Calu3 (cell line): Measurements from ENCODE around the gene CFAP20. TPM values are rescaled to one million over a fixed set of nuclear protein-coding genes. Genes with fewer than 3 reads are reported as not detected.

ENCODE experiments used
- BruUV-seq: library from RNA; stranded (reverse); fragments of 400-500 nt; replicated peaks from 2 replicates; lab custom pipeline; 2021; lab: Mats Ljungman, UMichigan
- CTCF ChIA-PET: fragments of 300-600 bp; sonication (Branson Sonifier 250); formaldehyde crosslinking; loops from one replicate; lab custom pipeline; 2022; ENCODE audit warnings: antibody characterized with exemption; lab: Charles Lee
- DNase-seq: peaks from one replicate; pipeline ENCODE4 v3.0.0; 2022
- H3K27ac Mint-ChIP-seq: one replicate; pipeline ENCODE4 v1.8.0; 2022; ENCODE audit warnings: mixed read lengths; ENCODE audit not compliant: unreplicated experiment
- H3K27me3 Mint-ChIP-seq: one replicate; pipeline ENCODE4 v1.8.0; 2022; ENCODE audit warnings: mixed read lengths; ENCODE audit not compliant: unreplicated experiment
- H3K36me3 Mint-ChIP-seq: one replicate; pipeline ENCODE4 v1.8.0; 2022; ENCODE audit warnings: mild to moderate bottlenecking, moderate library complexity, mixed read lengths; ENCODE audit not compliant: insufficient read depth, unreplicated experiment
- H3K4me1 Mint-ChIP-seq: one replicate; pipeline ENCODE4 v1.8.0; 2022; ENCODE audit warnings: mild to moderate bottlenecking, low read depth, mixed read lengths; ENCODE audit not compliant: unreplicated experiment
- H3K4me3 Mint-ChIP-seq: one replicate; pipeline ENCODE4 v1.8.0; 2022; ENCODE audit warnings: mild to moderate bottlenecking, low read depth, moderate library complexity, mixed read lengths; ENCODE audit not compliant: unreplicated experiment
- H3K9me3 Mint-ChIP-seq: one replicate; pipeline ENCODE4 v1.8.0; 2022; ENCODE audit warnings: low read depth, mixed read lengths; ENCODE audit not compliant: unreplicated experiment
- CTCF ChIP-seq: fragments of 200-600 bp; IDR thresholded peaks from one replicate; pipeline ENCODE4 v1.8.0; 2022; ENCODE audit warnings: antibody characterized with exemption; ENCODE audit not compliant: unreplicated experiment
- intact Hi-C: fragments of 100-400 bp; cut with micrococcal nuclease; formaldehyde crosslinking; loops from one replicate; pipeline ENCODE4 v1.10.0; 2022; ENCODE audit not compliant: unreplicated experiment
- total RNA-seq: library from RNA; stranded (reverse); gene quantifications from 2 replicates; pipeline ENCODE4 v1.2.3, GENCODE V29; 2022

Gene CFAP20
- total RNA-seq, 1 experiment from 2014 or later, result 63.8 TPM

GRCh38 chr16:58128711-58129096, 477 bp downstream of the CFAP20 start:
- H3K4me1 Mint-ChIP-seq, result peaks cover 40% of the 10 kb centered on the region
- H3K4me3 Mint-ChIP-seq, result peak overlapping the region; percentile 68
- CTCF ChIA-PET, result interaction anchor here (0.7 to 1.7 kb wide), 10 partner anchors 12 to 532 kb away, joined by 3 to 13 read pairs (median 3); no protein-coding TSS in a partner anchor
- TF ChIP-seq CTCF, result no peak
- intact Hi-C loops, result loop anchor here (5.0 to 10.0 kb wide), 3 partner anchors 236 to 394 kb away; partner anchors contain the start of gene KATNB1
- DNase-seq, result peak; percentile 28
- no TSS peak for BruUV-seq
- peaks cover 34% of the 10 kb centered on the region for H3K36me3 Mint-ChIP-seq
- H3K9me3 Mint-ChIP-seq, result no peaks in the 10 kb centered on the region
- peak overlapping the region; percentile 63 for H3K27ac Mint-ChIP-seq
- H3K27me3 Mint-ChIP-seq, result no peaks in the 10 kb centered on the region

GRCh38 chr16:58128181-58128631, 975 bp downstream of the CFAP20 start:
- intact Hi-C loops, result loop anchor here (5.0 to 10.0 kb wide), 3 partner anchors 236 to 393 kb away; partner anchors contain the start of gene KATNB1
- peaks cover 35% of the 10 kb centered on the region for H3K36me3 Mint-ChIP-seq
- DNase-seq, result no peak
- no TSS peak for BruUV-seq
- H3K27me3 Mint-ChIP-seq, result no peaks in the 10 kb centered on the region
- TF ChIP-seq CTCF, result no peak
- peaks cover 44% of the 10 kb centered on the region for H3K4me1 Mint-ChIP-seq
- H3K9me3 Mint-ChIP-seq, result no peaks in the 10 kb centered on the region
- H3K27ac Mint-ChIP-seq, result peak overlapping the region; percentile 63
- CTCF ChIA-PET, result interaction anchor here (0.5 to 3.0 kb wide), 10 partner anchors 12 to 579 kb away, joined by 3 to 13 read pairs (median 3); no protein-coding TSS in a partner anchor
- H3K4me3 Mint-ChIP-seq, result peak overlapping the region; percentile 68

GRCh38 chr16:58127634-58128033, 1.5 kb downstream of the CFAP20 start:
- peak overlapping the region; percentile 63 for H3K27ac Mint-ChIP-seq
- intact Hi-C loops, result loop anchor here (5.0 to 10.0 kb wide), 3 partner anchors 235 to 393 kb away; partner anchors contain the start of gene KATNB1
- no peak for DNase-seq
- no peak for TF ChIP-seq CTCF
- peaks cover 44% of the 10 kb centered on the region for H3K4me1 Mint-ChIP-seq
- H3K36me3 Mint-ChIP-seq, result peaks cover 35% of the 10 kb centered on the region
- H3K27me3 Mint-ChIP-seq, result no peaks in the 10 kb centered on the region
- no TSS peak for BruUV-seq
- H3K4me3 Mint-ChIP-seq, result peak overlapping the region; percentile 68
- CTCF ChIA-PET, result interaction anchor here (0.5 to 3.0 kb wide), 10 partner anchors 11 to 579 kb away, joined by 3 to 8 read pairs (median 3); no protein-coding TSS in a partner anchor
- H3K9me3 Mint-ChIP-seq, result no peaks in the 10 kb centered on the region

GRCh38 chr16:58127033-58127556, 2.1 kb downstream of the CFAP20 start:
- Mint-ChIP-seq H3K27ac (peak overlapping the region; percentile 63), H3K36me3 (peaks cover 35% of the 10 kb centered on the region), H3K4me3 (peak overlapping the region; percentile 68), H3K9me3 (no peaks in the 10 kb centered on the region), H3K27me3 (no peaks in the 10 kb centered on the region), H3K4me1 (peaks cover 44% of the 10 kb centered on the region)
- TF ChIP-seq CTCF, result peak; percentile 50
- no TSS peak for BruUV-seq
- intact Hi-C loops, result loop anchor here (5.0 to 10.0 kb wide), 3 partner anchors 235 to 392 kb away; partner anchors contain the start of gene KATNB1
- DNase-seq, result no peak
- CTCF ChIA-PET, result interaction anchor here (0.6 to 3.0 kb wide), 7 partner anchors 11 to 261 kb away, joined by 3 to 8 read pairs (median 3); no protein-coding TSS in a partner anchor
